ENCODE results near the gene C4orf50. TPM values are rescaled to one million over a fixed set of nuclear protein-coding genes. Genes with fewer than 3 reads are reported as not detected.

C4orf50 gene
- total and polyA plus RNA-seq, 8 donors = under 0.01 to 0.23 (median 0.07) TPM

GRCh38 chr4:5892323-5893003 lies 125.8 kb downstream of the C4orf50 start:
- WGBS, 2 donors = 2 to 3% methylated on average over 44 to 100 of the region's 100 CpGs

GRCh38 chr4:5891563-5892322 lies 126.5 kb downstream of the C4orf50 start:
- no peak overlapping the region for H3K27ac ChIP-seq
- 13 to 16% methylated on average over 33 to 34 of the region's 34 CpGs for WGBS, 2 donors
- TF ChIP-seq CTCF (IDR thresholded peaks at IDR 0.05) = no peak
- no peak overlapping the region for H3K4me3 ChIP-seq
- no peaks in the 10 kb centered on the region for H3K9me3 ChIP-seq
- ATAC-seq = no peak
- no peak for FAIRE-seq
- DNase-seq = no peak
- H3K27me3 ChIP-seq = peaks cover 4 to 51% (median 11%) of the 10 kb centered on the region in 4 donors
- no peaks in the 10 kb centered on the region for H3K36me3 ChIP-seq
- H3K4me1 ChIP-seq = peaks cover 0 to 5% (median 0%) of the 10 kb centered on the region in 3 donors
- intact Hi-C loops (cut with DNase I) = no loop called here

More at GRCh38 chr4:5892323-5893003, 125.8 kb downstream of the C4orf50 start:
- no peak for TF ChIP-seq CTCF (IDR thresholded peaks at IDR 0.05)
- peaks cover 0 to 5% (median 0%) of the 10 kb centered on the region in 3 donors for H3K4me1 ChIP-seq
- no peaks in the 10 kb centered on the region for H3K9me3 ChIP-seq
- peaks cover 4 to 45% (median 10%) of the 10 kb centered on the region in 4 donors for H3K27me3 ChIP-seq
- intact Hi-C loops (cut with DNase I) = no loop called here
- H3K36me3 ChIP-seq = no peaks in the 10 kb centered on the region
- H3K27ac ChIP-seq = no peak overlapping the region
- DNase-seq = no peak
- H3K4me3 ChIP-seq = no peak overlapping the region
- ATAC-seq = no peak
- no peak for FAIRE-seq

GRCh38 chr4:5890063-5890727 lies 128.0 kb downstream of the C4orf50 start:
- DNase-seq = peak in 1 of 6 donors; percentile 61
- TF ChIP-seq CTCF (IDR thresholded peaks at IDR 0.05) = no peak
- H3K4me3 ChIP-seq = no peak overlapping the region
- peaks cover 0 to 5% (median 0%) of the 10 kb centered on the region in 3 donors for H3K4me1 ChIP-seq
- ATAC-seq = peak in 3 of 4 donors; percentile 40 to 69 (median 64)
- H3K9me3 ChIP-seq = no peaks in the 10 kb centered on the region
- H3K27ac ChIP-seq = no peak overlapping the region
- no peaks in the 10 kb centered on the region for H3K36me3 ChIP-seq
- WGBS, 2 donors = 2% methylated on average over 38 to 41 of the region's 41 CpGs
- intact Hi-C loops (cut with DNase I) = no loop called here
- no peak for FAIRE-seq
- peaks cover 4 to 51% (median 11%) of the 10 kb centered on the region in 4 donors for H3K27me3 ChIP-seq

GRCh38 chr4:5889002-5889696 lies 129.1 kb downstream of the C4orf50 start:
- ATAC-seq (no peak), FAIRE-seq (no peak), DNase-seq (no peak)
- Histone ChIP-seq H3K36me3 (no peaks in the 10 kb centered on the region), H3K27me3 (peaks cover 4 to 51% (median 11%) of the 10 kb centered on the region in 4 donors), H3K4me1 (peaks cover 0 to 5% (median 0%) of the 10 kb centered on the region in 3 donors), H3K27ac (no peak overlapping the region), H3K9me3 (no peaks in the 10 kb centered on the region), H3K4me3 (no peak overlapping the region)
- intact Hi-C loops (cut with DNase I) = no loop called here
- TF ChIP-seq CTCF (IDR thresholded peaks at IDR 0.05) = no peak
- WGBS, 2 donors = 23 to 27% methylated on average over 8 of the region's 8 CpGs
